ENCODE measurements around the gene GLOD4.

DNA sequence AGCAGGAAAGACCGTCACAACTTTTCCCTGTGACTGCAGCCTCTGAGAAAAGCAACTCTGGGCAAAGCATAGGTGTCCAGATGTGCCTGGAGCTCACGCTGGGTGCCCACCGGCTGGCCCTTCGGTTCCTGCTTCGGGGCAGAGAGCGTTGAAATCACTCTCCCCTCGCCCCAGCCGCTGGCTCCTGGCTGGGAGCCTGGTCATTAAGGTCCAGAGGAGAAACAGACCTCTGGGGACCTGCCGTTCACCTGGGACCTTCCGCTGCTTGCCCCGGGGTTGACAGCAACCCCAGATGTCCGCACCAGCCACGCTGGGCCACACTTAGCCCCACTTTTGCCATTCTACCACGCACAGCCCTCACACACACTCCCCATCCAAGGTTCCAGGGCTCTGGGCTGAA is 13.2 kb upstream of the GLOD4 start:
- TF ChIP-seq CTCF (IDR thresholded peaks at IDR 0.05) (no peak), POLR2A (IDR thresholded peaks at IDR 0.05) (no peak), POLR2AphosphoS5 (IDR thresholded peaks at IDR 0.05) (no peak)
